SK-N-SH treated with all-trans-retinoic acid at 6 μM for 48 hours (cell line): ENCODE measurements around the gene CBL.

Experiments used
- ARNTL ChIP-seq: fragments of 450-650 bp; formaldehyde crosslinking; IDR thresholded peaks from 2 replicates; pipeline ENCODE4 v1.5.0; 2020; ENCODE audit warnings: low read depth, mild to moderate bottlenecking, moderate library complexity, borderline replicate concordance
- CSRNP3 ChIP-seq: fragments of 250-450 bp; sonication (Bioruptor Pico); IDR thresholded peaks from 2 replicates; pipeline ENCODE4 v1.5.1; 2021; ENCODE audit warnings: mild to moderate bottlenecking, moderate library complexity
- GLIS3 ChIP-seq: fragments of 250-450 bp; sonication (Bioruptor Pico); IDR thresholded peaks from 2 replicates; pipeline ENCODE4 v1.5.0; 2020; ENCODE audit warnings: mild to moderate bottlenecking, moderate library complexity
- PPARA ChIP-seq: fragments of 250-450 bp; sonication (Bioruptor Pico); IDR thresholded peaks from 2 replicates; pipeline ENCODE4 v1.5.0; 2020; ENCODE audit warnings: mild to moderate bottlenecking, borderline replicate concordance
- RARB ChIP-seq: fragments of 250-450 bp; sonication (Bioruptor Pico); IDR thresholded peaks from 2 replicates; pipeline ENCODE4 v1.8.0; 2021; ENCODE audit warnings: mild to moderate bottlenecking, moderate library complexity
- SNAI2 ChIP-seq: fragments of 250-450 bp; sonication (Bioruptor Pico); IDR thresholded peaks from 2 replicates; pipeline ENCODE4 v1.5.0; 2020; ENCODE audit warnings: mild to moderate bottlenecking, moderate library complexity
- ZFP3 ChIP-seq: fragments of 250-450 bp; sonication (Bioruptor Pico); IDR thresholded peaks from 2 replicates; pipeline ENCODE4 v1.5.0; 2020; ENCODE audit warnings: mild to moderate bottlenecking, moderate library complexity
- ZFP30 ChIP-seq: fragments of 450-650 bp; formaldehyde crosslinking; IDR thresholded peaks from 2 replicates; pipeline ENCODE4 v1.5.0; 2022; ENCODE audit warnings: mild to moderate bottlenecking, moderate library complexity
- ZNF565 ChIP-seq: fragments of 450-650 bp; formaldehyde crosslinking; conservative IDR thresholded peaks from 2 replicates; pipeline ENCODE4 v1.5.0; 2020; ENCODE audit warnings: low read depth, mild to moderate bottlenecking, moderate library complexity
- ZNF8 ChIP-seq: fragments of 450-650 bp; formaldehyde crosslinking; IDR thresholded peaks from 2 replicates; pipeline ENCODE4 v1.5.0; 2020; ENCODE audit warnings: mild to moderate bottlenecking, moderate library complexity
- TF ChIP-seq, protein P1 (sequence below): fragments of 250-450 bp; sonication (Bioruptor Pico); IDR thresholded peaks from 2 replicates; pipeline ENCODE4 v1.8.0; 2020; ENCODE audit warnings: mild to moderate bottlenecking, moderate library complexity, borderline replicate concordance
- TF ChIP-seq, protein P2 (sequence below): fragments of 250-450 bp; sonication (Bioruptor Pico); IDR thresholded peaks from 2 replicates; pipeline ENCODE4 v1.5.1; 2020; ENCODE audit warnings: low read depth, mild to moderate bottlenecking, moderate library complexity

DNA sequence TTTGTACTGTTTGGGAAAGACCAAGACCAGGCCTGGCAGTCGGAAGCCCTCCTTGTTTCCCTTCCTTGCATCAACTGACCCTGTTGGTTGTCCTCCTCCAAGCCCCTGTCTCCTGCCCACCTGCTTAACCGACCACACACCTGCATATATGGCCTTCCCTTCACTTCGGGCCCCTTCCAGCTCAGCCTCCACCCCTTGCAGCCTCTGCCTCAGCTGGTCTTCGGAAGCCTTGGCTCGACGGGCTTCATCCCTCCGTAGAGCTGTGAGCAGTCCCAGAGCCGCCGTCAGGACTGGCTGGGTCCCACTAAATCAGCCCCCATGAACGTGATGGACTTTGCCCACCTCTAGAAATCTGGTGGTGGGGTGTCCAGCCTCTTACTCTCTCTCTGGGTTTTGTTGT lies 12.5 kb upstream of the CBL start:
- no peak for TF ChIP-seq RARB (CRISPR knock-in tag)
- TF ChIP-seq ZFP3 (CRISPR knock-in tag): no peak
- no peak for TF ChIP-seq CSRNP3 (CRISPR knock-in tag)
- TF ChIP-seq, protein P1, sequence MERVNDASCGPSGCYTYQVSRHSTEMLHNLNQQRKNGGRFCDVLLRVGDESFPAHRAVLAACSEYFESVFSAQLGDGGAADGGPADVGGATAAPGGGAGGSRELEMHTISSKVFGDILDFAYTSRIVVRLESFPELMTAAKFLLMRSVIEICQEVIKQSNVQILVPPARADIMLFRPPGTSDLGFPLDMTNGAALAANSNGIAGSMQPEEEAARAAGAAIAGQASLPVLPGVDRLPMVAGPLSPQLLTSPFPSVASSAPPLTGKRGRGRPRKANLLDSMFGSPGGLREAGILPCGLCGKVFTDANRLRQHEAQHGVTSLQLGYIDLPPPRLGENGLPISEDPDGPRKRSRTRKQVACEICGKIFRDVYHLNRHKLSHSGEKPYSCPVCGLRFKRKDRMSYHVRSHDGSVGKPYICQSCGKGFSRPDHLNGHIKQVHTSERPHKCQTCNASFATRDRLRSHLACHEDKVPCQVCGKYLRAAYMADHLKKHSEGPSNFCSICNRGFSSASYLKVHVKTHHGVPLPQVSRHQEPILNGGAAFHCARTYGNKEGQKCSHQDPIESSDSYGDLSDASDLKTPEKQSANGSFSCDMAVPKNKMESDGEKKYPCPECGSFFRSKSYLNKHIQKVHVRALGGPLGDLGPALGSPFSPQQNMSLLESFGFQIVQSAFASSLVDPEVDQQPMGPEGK (CRISPR knock-in tag): no peak
- no peak for TF ChIP-seq GLIS3
- TF ChIP-seq ZNF8 (CRISPR knock-in tag): no peak
- TF ChIP-seq ZFP30: no peak
- TF ChIP-seq ZNF565 (CRISPR knock-in tag): no peak
- no peak for TF ChIP-seq PPARA (CRISPR knock-in tag)
- TF ChIP-seq SNAI2 (CRISPR knock-in tag): no peak
- TF ChIP-seq, protein P2, sequence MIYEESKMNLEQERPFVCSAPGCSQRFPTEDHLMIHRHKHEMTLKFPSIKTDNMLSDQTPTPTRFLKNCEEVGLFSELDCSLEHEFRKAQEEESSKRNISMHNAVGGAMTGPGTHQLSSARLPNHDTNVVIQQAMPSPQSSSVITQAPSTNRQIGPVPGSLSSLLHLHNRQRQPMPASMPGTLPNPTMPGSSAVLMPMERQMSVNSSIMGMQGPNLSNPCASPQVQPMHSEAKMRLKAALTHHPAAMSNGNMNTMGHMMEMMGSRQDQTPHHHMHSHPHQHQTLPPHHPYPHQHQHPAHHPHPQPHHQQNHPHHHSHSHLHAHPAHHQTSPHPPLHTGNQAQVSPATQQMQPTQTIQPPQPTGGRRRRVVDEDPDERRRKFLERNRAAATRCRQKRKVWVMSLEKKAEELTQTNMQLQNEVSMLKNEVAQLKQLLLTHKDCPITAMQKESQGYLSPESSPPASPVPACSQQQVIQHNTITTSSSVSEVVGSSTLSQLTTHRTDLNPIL: no peak
- no peak for TF ChIP-seq ARNTL
